HG03175 (cell line): Measurements from ENCODE around the gene ZNF480.
"Not testable (repeated sequence)": the region's sequence is repeated elsewhere in the genome, so short reads cannot be mapped to it uniquely, and the experiment has no call there.

Experiments
- ATAC-seq: cut with Tn5 transposase; IDR thresholded peaks from one replicate; pipeline ENCODE4 v1.9.1; 2021; ENCODE audit warnings: mild to moderate bottlenecking, moderate library complexity; ENCODE audit not compliant: unreplicated experiment

The ZNF480 gene

GRCh38 chr19:52336791-52337381 lies 39.9 kb downstream of the ZNF480 start:
- ATAC-seq: no peak

- not testable (repeated sequence) for ATAC-seq
Measured at GRCh38 chr19:52339022-52339421, 42.1 kb downstream of the ZNF480 start.

GRCh38 chr19:52343548-52343947 lies 46.6 kb downstream of the ZNF480 start:
- ATAC-seq: no peak

GRCh38 chr19:52345162-52345561 lies 48.2 kb downstream of the ZNF480 start:
- no peak for ATAC-seq

GRCh38 chr19:52351512-52351911 lies 54.5 kb downstream of the ZNF480 start:
- no peak for ATAC-seq

- ATAC-seq: no peak
Measured at GRCh38 chr19:52366414-52366824, 69.5 kb downstream of the ZNF480 start.

- ATAC-seq: no peak
Measured at GRCh38 chr19:52369559-52370340, 72.8 kb downstream of the ZNF480 start, which contains the start of gene ZNF880. Gene ZNF880 (plus strand): TSS chr19:52369923. CDS start chr19:52369966, 43 bp downstream.

GRCh38 chr19:52370341-52370710 lies 73.4 kb downstream of the ZNF480 start:
- ATAC-seq: no peak
